Kidney (tissue), 14 donors: ENCODE results near the gene OR5T1. TPM values are rescaled to one million over a fixed set of nuclear protein-coding genes. Genes with fewer than 3 reads are reported as not detected.

Source experiments
- DNase-seq, 5 donors: peaks; one replicate each; pipeline ENCODE4 v3.0.0-alpha.2; 2013 to 2020
- FAIRE-seq: peaks from 2 replicates; lab custom pipeline; 2012; peaks lifted over from hg19 to GRCh38; lab: Jason Lieb, UNC
- H3K27ac ChIP-seq, 2 donors: one replicate each; pipeline ENCODE4 v1.7.0; 2013; ENCODE audit warnings: low read depth in 2 of 2, low read length in 2 of 2, inconsistent platforms in 1 of 2
- H3K27me3 ChIP-seq: one replicate; pipeline ENCODE4 v1.7.1; 2013; ENCODE audit warnings: low read length, inconsistent platforms; ENCODE audit not compliant: control insufficient read depth, insufficient read depth
- H3K36me3 ChIP-seq, 3 donors: one replicate each; pipeline versions ENCODE4 v1.7.0 to v1.7.1; 2013; ENCODE audit warnings: low read length in 3 of 3, control low read depth in 1 of 3, inconsistent platforms in 1 of 3; ENCODE audit not compliant: insufficient read depth in 3 of 3, control insufficient read depth in 2 of 3
- H3K4me1 ChIP-seq, 3 donors: one replicate each; pipeline versions ENCODE4 v1.7.0 to v1.7.1; 2013; ENCODE audit warnings: low read length in 3 of 3, inconsistent platforms in 1 of 3, low read depth in 1 of 3; ENCODE audit not compliant: control insufficient read depth in 2 of 3, insufficient read depth in 2 of 3
- H3K4me3 ChIP-seq, 3 donors: one replicate each; pipeline versions ENCODE4 v1.7.0 to v1.8.1; 2013; ENCODE audit warnings: low read length in 3 of 3, control low read depth in 1 of 3, inconsistent platforms in 1 of 3
- H3K9ac ChIP-seq, 3 donors: one replicate each; pipeline versions ENCODE4 v1.7.0 to v1.7.1; 2013; ENCODE audit warnings: low read length in 3 of 3, control low read depth in 1 of 3, inconsistent platforms in 1 of 3
- H3K9me3 ChIP-seq, 3 donors: one replicate each; pipeline versions ENCODE4 v1.7.0 to v1.7.1; 2013; ENCODE audit warnings: low read length in 3 of 3, control low read depth in 1 of 3, inconsistent platforms in 1 of 3; ENCODE audit not compliant: control insufficient read depth in 2 of 3, insufficient read depth in 1 of 3
- CTCF ChIP-seq: IDR thresholded peaks from 3 replicates; pipeline ENCODE4 v1.5.1; 2012; ENCODE audit warnings: mild to moderate bottlenecking, moderate library complexity, borderline replicate concordance; ENCODE audit not compliant: insufficient read depth; ENCODE audit errors: extremely low read depth
- intact Hi-C: fragments of 100-400 bp; cut with DNase I; formaldehyde crosslinking; loops from one replicate; pipeline ENCODE4 v1.11.1; 2022
- polyA plus RNA-seq: library from polyadenylated mRNA; stranded (reverse); fragments of 350-450 nt; fragmentation: Illumina TruSeq; extraction: RNeasy Lipid Tissue Mini Kit (QIAGEN cat#74804); gene quantifications from one replicate; pipeline ENCODE4 v1.2.3, GENCODE V29; 2014; ENCODE audit warnings: low read depth, low replicate concordance; ENCODE audit not compliant: insufficient read depth
- total RNA-seq: library from RNA; stranded (reverse); fragmentation: NEBNext Ultra II Directional; extraction: Animal tissue kit (Norgen Biotek cat#: 25700); gene quantifications from one replicate; pipeline ENCODE4 v1.2.1, GENCODE V29; 2021
- donor health status: control.
- donor health status: control.
- donor health status: control.
- donor health status: control.
- donor health status: control.
- donor health status: DM: yes; HTN: yes; CAD: no.
- donor health status: Normal renal cell carcinoma (clear cell type).

Gene OR5T1
- total and polyA plus RNA-seq, 2 donors from 2014 or later = not detected

- no peaks in the 10 kb centered on the region for H3K27me3 ChIP-seq
- no peak within 1 kb of the TSS for H3K4me3 ChIP-seq
- no peak for TF ChIP-seq CTCF
- H3K4me1 ChIP-seq = no peaks in the 10 kb centered on the region
- FAIRE-seq = no peak
- no peak for DNase-seq
- no peak within 1 kb of the TSS for H3K9ac ChIP-seq
- H3K9me3 ChIP-seq = peaks cover 0 to 3% (median 0%) of the 10 kb centered on the region in 3 donors
- no peak within 1 kb of the TSS for H3K27ac ChIP-seq
- H3K36me3 ChIP-seq = no peaks in the 10 kb centered on the region
- intact Hi-C loops = no loop called here
These were observed 40.9 kb downstream of the OR5T1 start, which contains the start of gene OR8K3 for GRCh38 chr11:56314844-56315243. OR8K3 (plus strand) TSS chr11:56315144; CDS start chr11:56318307, 3,163 bp downstream.

Other genes starting within 250 kb of the OR5T1 start
- gene OR5AS1, start 246.5 kb upstream of the OR5T1 start, total RNA-seq = not detected
- not detected for gene OR5AS1, start 246.5 kb upstream of the OR5T1 start, polyA plus RNA-seq
- not detected for gene OR8I2, start 180.8 kb upstream of the OR5T1 start, total RNA-seq
- not detected for gene OR8I2, start 180.8 kb upstream of the OR5T1 start, polyA plus RNA-seq
- gene OR8H2, start 170.5 kb upstream of the OR5T1 start, total RNA-seq = not detected
- not detected for gene OR8H2, start 170.5 kb upstream of the OR5T1 start, polyA plus RNA-seq
- gene OR8H3, start 151.8 kb upstream of the OR5T1 start, total RNA-seq = not detected
- not detected for gene OR8H3, start 151.8 kb upstream of the OR5T1 start, polyA plus RNA-seq
- gene OR8J3, start 134.0 kb upstream of the OR5T1 start, total RNA-seq = not detected
- not detected for gene OR8J3, start 134.0 kb upstream of the OR5T1 start, polyA plus RNA-seq
- not detected for gene OR8K5, start 113.8 kb upstream of the OR5T1 start, total RNA-seq
- not detected for gene OR8K5, start 113.8 kb upstream of the OR5T1 start, polyA plus RNA-seq
- gene OR5J2, start 97.5 kb upstream of the OR5T1 start, total RNA-seq = not detected
- not detected for gene OR5J2, start 97.5 kb upstream of the OR5T1 start, polyA plus RNA-seq
- gene OR5T2, start 39.9 kb upstream of the OR5T1 start, total RNA-seq = not detected
- gene OR5T2, start 39.9 kb upstream of the OR5T1 start, polyA plus RNA-seq = not detected
- gene OR5T3, start 21.9 kb upstream of the OR5T1 start, total RNA-seq = not detected
- gene OR5T3, start 21.9 kb upstream of the OR5T1 start, polyA plus RNA-seq = not detected
- not detected for gene OR8H1, start 18.1 kb downstream of the OR5T1 start, total RNA-seq
- not detected for gene OR8H1, start 18.1 kb downstream of the OR5T1 start, polyA plus RNA-seq
- gene OR8K3, start 41.0 kb downstream of the OR5T1 start, total RNA-seq = not detected
- gene OR8K3, start 41.0 kb downstream of the OR5T1 start, polyA plus RNA-seq = not detected
- gene OR8K1, start 71.9 kb downstream of the OR5T1 start, total RNA-seq = not detected
- not detected for gene OR8K1, start 71.9 kb downstream of the OR5T1 start, polyA plus RNA-seq
- gene OR8J1, start 80.1 kb downstream of the OR5T1 start, total RNA-seq = not detected
- gene OR8J1, start 80.1 kb downstream of the OR5T1 start, polyA plus RNA-seq = not detected
- not detected for gene OR8U1, start 101.5 kb downstream of the OR5T1 start, total RNA-seq
- gene OR8U1, start 101.5 kb downstream of the OR5T1 start, polyA plus RNA-seq = not detected
- not detected for gene OR5AL1, start 138.5 kb downstream of the OR5T1 start, total RNA-seq
- gene OR5AL1, start 138.5 kb downstream of the OR5T1 start, polyA plus RNA-seq = not detected
- not detected for gene OR5M3, start 199.2 kb downstream of the OR5T1 start, total RNA-seq
- gene OR5M3, start 199.2 kb downstream of the OR5T1 start, polyA plus RNA-seq = not detected
- not detected for gene OR5M8, start 217.2 kb downstream of the OR5T1 start, total RNA-seq
- not detected for gene OR5M8, start 217.2 kb downstream of the OR5T1 start, polyA plus RNA-seq